A172 (cell line): ENCODE measurements around the gene KRT17. TPM values are rescaled to one million over a fixed set of nuclear protein-coding genes. Genes with fewer than 3 reads are reported as not detected.
"Not testable (repeated sequence)": the region's sequence is repeated elsewhere in the genome, so short reads cannot be mapped to it uniquely, and the experiment has no call there.

ENCODE experiments used
- DNase-seq: peaks from one replicate; pipeline ENCODE4 v3.0.0-alpha.2; 2015; ENCODE audit warnings: low spot score
- total RNA-seq: library from RNA; depleted of rRNA; stranded (reverse); fragments of >200 nt; shearing (Covaris generic); gene quantifications from 2 replicates; pipeline ENCODE4 v1.2.3, GENCODE V29; 2014

KRT17 gene
- total RNA-seq, 1 experiment from 2014 or later: not detected

GRCh38 chr17:41653892-41654677, 29.7 kb upstream of the KRT17 start:
- peak; percentile 62 for DNase-seq

- no peak for DNase-seq
Measured at GRCh38 chr17:41653421-41653820, 29.0 kb upstream of the KRT17 start.

- no peak for DNase-seq
Measured at GRCh38 chr17:41652461-41652970, 28.1 kb upstream of the KRT17 start.

- DNase-seq: no peak
Measured at GRCh38 chr17:41651625-41652460, 27.5 kb upstream of the KRT17 start.

GRCh38 chr17:41650794-41651624, 26.6 kb upstream of the KRT17 start:
- no peak for DNase-seq

- no peak for DNase-seq
Measured at GRCh38 chr17:41649923-41650519, 25.6 kb upstream of the KRT17 start.

- peak; percentile 78 for DNase-seq
Measured at GRCh38 chr17:41648411-41649195, 24.2 kb upstream of the KRT17 start.

GRCh38 chr17:41647940-41648410, 23.6 kb upstream of the KRT17 start:
- peak; percentile 60 for DNase-seq

- no peak for DNase-seq
Measured at GRCh38 chr17:41647038-41647813, 22.9 kb upstream of the KRT17 start.

GRCh38 chr17:41642252-41643156, 18.1 kb upstream of the KRT17 start:
- no peak for DNase-seq

- DNase-seq: not testable (repeated sequence)
Measured at GRCh38 chr17:41640596-41640995, 16.2 kb upstream of the KRT17 start.

GRCh38 chr17:41639492-41640473, 15.4 kb upstream of the KRT17 start:
- no peak for DNase-seq

GRCh38 chr17:41638941-41639340, 14.6 kb upstream of the KRT17 start:
- DNase-seq: no peak

GRCh38 chr17:41638194-41638593, 13.8 kb upstream of the KRT17 start:
- no peak for DNase-seq

GRCh38 chr17:41636652-41637051, 12.3 kb upstream of the KRT17 start:
- DNase-seq: no peak

GRCh38 chr17:41635121-41636097, 11.0 kb upstream of the KRT17 start:
- no peak for DNase-seq
